NK-92 (cell line): ENCODE data around the gene LIMK2.

Experiments
- DNase-seq: peaks from one replicate; lab custom pipeline; 2025; ENCODE audit not compliant: unreplicated experiment; lab: John Stamatoyannopoulos, UW

Gene LIMK2

GRCh38 chr22:31271026-31271425 is 58.9 kb downstream of the LIMK2 start:
- DNase-seq = no peak

GRCh38 chr22:31271485-31271884 is 59.4 kb downstream of the LIMK2 start:
- DNase-seq = no peak

- no peak for DNase-seq
Observed at GRCh38 chr22:31272522-31273446, 60.7 kb downstream of the LIMK2 start.

- no peak for DNase-seq
Observed at GRCh38 chr22:31274017-31274416, 61.9 kb downstream of the LIMK2 start.

- no peak for DNase-seq
Observed at GRCh38 chr22:31275018-31275417, 62.9 kb downstream of the LIMK2 start.

- DNase-seq = no peak
Observed at GRCh38 chr22:31275576-31275975, 63.5 kb downstream of the LIMK2 start.

GRCh38 chr22:31276426-31277167 is 64.5 kb downstream of the LIMK2 start:
- DNase-seq = no peak

GRCh38 chr22:31277741-31278140 is 65.6 kb downstream of the LIMK2 start:
- no peak for DNase-seq

GRCh38 chr22:31278151-31278621 is 66.1 kb downstream of the LIMK2 start:
- DNase-seq = no peak

- no peak for DNase-seq
Observed at GRCh38 chr22:31278626-31279326, 66.7 kb downstream of the LIMK2 start.

GRCh38 chr22:31279327-31279669 is 67.2 kb downstream of the LIMK2 start:
- DNase-seq = no peak

GRCh38 chr22:31279821-31280505 is 67.9 kb downstream of the LIMK2 start:
- no peak for DNase-seq

GRCh38 chr22:31281733-31282132 is 69.6 kb downstream of the LIMK2 start:
- DNase-seq = no peak

GRCh38 chr22:31282748-31283468 is 70.8 kb downstream of the LIMK2 start:
- no peak for DNase-seq

GRCh38 chr22:31284281-31285155 is 72.4 kb downstream of the LIMK2 start:
- DNase-seq = no peak

GRCh38 chr22:31286360-31287255 is 74.5 kb downstream of the LIMK2 start:
- DNase-seq = no peak

- DNase-seq = no peak
Observed at GRCh38 chr22:31287818-31288495, 75.9 kb downstream of the LIMK2 start.
